NCI-H2081 treated with DMSO at 0.1 percent for 48 hours (cell line): ENCODE measurements around the gene LETM1.

Experiments
- DNase-seq: peaks from one replicate; lab custom pipeline; 2025; lab: John Stamatoyannopoulos, UW

The LETM1 gene

DNA sequence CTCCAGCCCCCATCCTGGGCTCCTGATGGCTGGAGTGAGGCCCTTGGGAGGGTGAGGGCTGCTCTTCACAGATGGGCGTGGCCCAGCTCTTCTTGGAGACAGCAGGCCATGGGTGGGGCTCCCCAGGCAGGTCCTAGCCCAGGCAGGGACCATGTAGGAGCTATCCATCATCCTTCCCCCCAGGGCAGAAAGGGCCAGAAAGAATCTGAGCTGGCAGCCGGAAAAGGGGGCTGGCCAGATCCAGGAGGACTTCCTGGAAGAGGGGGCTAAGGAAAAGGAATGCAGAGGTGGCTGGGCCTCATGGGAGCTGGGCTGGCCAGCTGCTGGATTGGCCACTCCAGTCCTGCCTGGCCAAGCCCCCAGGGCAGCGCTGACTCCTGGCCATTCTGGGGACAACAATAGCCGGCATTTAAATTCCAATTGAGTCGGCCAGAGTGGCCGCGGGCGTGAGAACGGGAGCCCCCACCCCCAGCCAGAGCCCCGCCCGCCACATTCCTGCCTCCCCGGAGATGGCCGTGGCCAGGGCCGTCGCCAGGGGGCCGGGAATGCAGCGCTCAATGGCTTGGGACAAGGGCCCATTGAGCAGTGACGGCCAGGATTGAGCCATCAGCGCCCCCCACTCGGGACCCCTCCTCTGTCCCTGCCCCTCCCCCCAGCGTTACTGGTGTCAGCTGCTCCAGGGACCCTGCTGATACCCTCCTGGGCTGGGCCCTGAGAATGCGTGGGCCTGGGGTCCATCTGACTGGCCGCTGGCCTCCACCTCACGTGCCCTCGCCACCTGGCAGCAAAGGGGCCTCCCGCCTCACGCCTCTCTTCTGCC, 77.9 kb downstream of the LETM1 start:
- no peak for DNase-seq

DNA sequence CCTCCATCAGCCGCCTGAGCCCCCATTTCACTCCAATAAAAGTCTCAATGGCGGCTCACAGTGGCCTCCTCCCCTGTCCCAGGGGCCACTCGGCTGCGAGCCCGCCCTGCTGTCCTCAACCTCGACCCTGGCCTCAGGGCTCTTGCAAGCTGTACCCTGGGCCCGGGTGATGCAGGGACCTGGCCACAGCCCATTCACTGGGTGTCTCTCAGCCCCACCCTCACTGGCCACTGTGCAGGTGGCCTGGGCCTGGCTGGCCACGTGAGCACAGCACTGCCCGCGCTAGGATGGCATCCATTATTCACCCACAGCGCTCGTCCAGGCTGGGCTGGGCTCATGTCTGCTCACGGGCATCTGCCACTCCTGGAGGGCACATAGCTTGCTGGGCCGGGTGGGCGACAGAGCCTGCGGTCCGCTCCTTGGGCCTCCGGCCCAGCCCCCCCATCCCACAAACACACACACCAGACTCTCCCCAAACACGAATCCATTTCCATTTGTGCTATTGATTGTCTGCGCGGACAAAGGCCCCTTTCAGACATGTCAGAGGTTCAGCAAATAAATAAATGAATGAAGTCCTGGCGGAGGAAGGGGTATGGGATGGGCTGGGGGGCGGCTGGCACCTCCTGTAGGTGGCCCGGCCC, 79.3 kb downstream of the LETM1 start:
- DNase-seq = no peak

DNA sequence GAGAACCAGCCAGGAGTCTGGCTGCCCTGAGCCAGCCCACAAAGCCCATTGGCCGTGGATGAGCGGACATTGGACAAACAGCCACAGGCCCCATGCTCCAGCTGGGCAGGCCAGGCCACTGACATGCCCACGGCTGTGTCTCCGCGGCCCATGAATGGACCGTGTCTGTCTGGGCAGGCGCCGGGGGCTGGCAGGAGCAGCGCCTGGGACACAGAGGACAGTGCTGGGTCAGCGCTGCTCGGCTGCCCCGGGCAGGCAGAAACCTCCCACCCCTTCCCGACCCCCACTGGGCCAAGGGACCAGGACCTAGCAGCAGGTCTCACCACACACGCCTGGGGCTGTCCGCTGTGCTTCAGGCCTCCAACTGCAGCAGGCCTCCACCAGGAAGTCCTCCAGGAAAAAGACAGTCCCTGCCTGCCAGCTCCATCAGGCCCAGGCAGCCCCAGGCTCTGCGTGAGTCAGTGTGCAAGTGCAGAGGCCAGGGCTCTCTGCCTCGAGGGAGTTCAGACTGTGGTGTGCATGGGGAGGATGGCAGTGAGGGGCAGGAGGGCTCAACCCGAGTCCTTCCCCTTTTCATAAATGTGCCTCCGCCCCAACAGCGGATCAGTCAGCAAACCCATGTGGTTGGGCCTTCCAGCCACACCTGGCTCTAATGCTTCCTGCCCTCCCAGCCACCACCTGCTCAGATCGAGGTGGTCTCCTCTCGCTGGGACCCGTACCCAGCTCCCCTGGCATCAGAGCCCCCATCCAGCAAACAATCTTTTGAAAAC, 80.0 kb downstream of the LETM1 start:
- no peak for DNase-seq

DNA sequence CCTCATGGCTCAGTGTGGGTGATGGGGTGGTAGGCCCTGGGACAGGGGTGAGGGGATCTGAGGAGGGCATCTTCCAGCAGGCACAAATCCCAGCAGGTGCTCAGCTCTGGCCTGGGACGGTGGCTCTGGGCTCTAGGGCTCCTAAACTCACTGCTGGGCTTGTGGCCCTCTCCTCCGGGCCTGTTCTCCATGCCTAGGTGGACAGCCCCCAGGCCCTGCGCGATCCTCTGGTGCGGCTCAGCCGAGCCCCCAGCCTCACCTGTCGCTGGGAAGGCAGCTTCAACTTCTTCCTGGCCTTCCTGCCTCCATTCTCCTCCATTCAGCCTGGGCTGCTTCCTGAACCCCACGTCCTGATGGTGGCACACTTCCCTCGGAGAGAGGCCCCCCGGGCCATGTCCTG, 82.2 kb downstream of the LETM1 start:
- no peak for DNase-seq

DNA sequence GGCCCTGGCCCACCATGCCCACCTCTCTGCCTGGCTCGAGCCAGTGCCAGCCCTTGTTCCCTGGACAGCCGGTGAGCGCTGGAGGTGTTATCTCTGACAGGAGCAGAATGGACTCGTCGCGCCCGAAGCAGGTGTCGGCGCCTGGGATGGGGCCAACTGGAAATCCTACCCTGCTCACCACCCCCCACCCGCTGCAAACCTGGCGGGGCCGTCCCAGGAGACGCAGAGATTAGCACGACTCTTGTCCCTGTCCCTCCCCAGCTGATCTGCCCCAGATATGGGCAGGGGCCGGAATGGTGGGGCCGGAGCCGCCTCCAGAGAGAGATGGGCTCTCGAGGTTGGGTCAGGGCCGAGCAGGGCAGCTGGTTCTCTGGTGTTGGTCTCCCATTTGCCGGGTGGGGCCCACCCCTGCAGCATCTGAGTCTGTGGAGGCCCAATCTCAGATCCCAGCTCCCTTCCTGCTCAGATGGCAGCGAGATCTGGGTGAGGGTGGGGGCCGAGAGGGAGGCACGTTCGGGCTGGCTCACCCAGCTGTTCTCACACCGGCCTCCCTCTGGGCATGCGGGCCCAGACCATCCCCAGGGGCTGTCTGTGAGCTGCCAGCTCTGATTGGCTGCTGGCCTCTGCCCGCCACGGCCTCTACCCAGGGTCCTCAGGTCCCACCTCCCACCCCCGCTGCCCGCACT, 83.0 kb downstream of the LETM1 start:
- no peak for DNase-seq

DNA sequence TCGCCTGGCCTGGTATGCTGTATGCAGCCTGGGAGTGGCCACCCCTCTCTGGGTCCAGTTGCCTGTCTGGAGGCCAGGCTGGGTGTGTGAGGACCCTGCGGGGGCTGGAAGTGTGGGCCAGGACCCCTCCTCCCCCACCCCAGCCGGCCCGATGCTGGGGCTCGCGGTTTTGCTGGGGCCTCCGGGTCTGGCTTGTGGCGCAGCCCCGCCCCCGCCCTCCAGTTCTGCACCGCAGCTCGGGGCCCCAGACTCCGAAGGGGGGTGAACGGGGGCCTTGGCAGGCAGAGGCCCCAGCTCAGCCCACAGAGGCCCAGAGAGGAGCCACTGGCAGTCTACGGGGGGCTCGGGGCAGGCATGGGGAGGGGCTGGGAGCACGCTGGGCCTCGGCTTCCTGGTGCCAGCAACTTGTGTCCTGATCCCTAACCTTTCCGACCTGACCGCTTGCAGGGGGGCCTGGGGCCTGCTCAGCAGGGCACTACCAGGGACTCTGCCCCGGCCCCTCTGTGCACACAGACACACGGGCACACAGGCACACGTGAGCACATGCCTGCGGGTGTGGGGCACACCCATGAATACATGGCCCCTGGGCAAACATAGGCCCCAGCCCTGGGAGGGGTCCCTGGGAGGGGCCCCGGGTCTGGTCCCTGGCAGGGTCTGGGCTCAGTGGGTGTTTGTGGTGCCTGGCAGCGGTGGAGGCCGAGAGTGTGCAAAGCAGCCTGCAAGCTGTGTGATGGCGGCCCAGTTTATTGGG, 84.2 kb downstream of the LETM1 start:
- DNase-seq = no peak

DNA sequence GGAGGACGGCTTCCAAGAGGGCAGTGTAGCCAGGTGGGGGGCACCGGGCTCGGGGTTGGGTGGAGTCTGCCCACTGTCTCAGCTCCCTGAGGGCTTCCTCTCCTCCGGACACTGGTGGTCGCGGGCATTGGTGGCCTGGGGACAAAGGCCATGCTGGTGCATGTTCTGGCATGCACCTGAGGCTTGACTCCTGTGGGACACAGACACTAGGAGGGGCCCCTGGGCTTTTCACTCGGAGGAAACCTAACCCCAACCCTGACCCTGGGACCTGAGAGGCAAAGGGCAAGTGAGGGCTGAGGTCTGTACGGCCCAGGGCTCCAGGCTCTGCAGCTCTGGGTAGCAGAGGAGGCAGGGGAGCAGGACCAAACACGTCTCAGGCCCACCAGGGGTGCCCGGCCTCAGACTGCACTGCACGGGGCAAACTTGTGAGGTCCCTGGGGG, 85.1 kb downstream of the LETM1 start:
- DNase-seq = no peak

DNA sequence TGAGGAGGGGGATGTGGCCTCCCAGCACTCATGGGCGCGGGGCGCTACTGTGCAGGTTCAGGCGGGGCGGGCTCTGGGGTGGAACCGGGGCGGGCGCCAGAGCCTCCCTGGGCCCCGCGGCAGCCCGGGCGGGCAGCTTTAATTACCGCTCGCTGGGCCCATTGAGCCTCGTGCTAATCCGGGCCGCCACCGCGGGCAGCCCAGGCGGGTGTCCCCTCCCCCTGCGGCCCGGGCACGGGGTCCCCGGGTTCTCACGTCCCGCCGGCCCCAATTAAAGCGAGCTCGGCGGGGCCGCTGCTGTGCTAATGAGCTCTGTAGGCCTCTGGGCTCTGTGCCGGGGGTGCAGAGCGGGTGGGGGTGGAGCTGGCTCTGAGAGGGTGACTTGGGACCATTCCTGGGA, 85.7 kb downstream of the LETM1 start:
- no peak for DNase-seq

DNA sequence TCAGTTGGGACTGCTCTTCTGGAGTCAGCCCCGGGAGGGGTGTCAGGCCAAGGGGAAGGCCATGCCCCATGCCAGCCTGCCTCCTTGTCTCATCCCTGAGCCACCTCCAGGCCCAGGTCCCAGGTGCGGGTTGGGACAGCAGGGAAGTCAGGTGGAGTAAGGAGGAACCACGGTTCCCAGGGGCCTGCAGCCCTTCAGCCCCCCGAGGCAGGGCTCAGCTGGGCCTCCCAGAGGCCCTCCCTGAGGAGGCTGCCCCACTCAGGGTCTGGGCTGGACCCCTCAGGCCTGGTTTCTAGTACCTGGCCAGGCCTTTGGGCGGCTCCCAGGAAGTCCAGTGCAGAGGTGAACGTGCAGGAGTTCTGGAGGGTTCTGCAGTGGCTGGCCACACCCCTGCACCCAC, 86.3 kb downstream of the LETM1 start:
- no peak for DNase-seq

DNA sequence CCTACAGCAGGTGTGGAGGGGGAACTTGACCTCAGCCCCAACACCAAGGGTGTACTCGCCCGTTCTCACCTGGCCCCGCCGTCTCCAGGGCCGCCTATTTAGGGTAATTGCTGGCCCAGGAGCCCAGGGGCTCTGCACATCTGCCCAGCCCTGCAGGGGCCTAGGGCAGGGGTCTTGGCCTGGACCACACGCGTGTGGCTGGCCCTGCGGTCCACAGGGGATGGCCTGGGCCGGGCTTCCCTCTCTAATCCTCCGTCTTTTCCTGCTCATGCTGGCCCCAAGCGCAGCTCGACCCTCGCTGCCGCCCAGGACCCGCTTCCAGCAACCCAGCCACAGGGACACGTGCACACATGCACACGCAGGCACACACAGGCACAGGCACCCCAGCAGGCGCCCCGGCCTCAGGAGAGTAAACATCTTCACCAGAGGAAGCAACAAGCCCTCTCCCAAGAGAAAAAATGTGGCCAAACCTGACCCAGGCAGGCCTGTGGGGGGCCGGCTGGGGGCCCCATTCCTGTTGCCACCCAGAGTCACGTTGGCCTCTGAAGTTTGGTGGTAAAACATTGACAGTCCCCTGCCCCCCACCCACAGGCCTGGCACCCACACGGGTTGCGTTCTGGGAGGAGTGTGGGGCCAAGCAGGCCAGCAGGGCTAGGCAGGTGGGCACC, 87.5 kb downstream of the LETM1 start:
- DNase-seq = no peak

DNA sequence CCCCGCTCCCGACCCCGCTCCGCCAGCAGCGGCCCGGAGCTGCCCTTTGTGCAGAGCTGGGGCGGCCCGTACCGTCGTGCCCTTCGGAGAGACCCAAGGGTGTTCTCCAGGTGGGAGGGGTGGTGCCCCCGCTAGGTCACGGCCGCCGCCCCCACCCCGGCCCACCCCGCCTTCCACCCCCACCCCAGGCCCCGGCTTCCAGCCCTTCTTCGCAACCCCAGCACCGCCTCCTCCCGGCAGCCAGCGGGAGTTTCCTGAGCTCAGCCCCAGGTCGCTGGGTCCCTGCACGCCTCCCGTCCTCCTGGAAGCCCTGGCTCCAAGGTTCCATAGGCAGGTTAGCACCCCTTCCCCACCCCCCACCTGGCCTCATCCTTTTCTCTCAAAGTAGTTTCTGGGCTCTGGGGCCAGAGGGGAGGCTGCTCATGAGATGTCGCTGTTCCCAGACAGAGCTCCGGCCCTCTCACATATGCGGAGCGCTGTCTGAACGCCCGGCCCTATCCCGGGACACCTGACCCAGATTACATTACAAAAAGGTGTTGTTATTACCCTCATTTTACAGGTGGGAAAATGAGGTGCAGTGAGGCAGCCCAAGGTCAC, 88.1 kb downstream of the LETM1 start:
- DNase-seq = no peak

DNA sequence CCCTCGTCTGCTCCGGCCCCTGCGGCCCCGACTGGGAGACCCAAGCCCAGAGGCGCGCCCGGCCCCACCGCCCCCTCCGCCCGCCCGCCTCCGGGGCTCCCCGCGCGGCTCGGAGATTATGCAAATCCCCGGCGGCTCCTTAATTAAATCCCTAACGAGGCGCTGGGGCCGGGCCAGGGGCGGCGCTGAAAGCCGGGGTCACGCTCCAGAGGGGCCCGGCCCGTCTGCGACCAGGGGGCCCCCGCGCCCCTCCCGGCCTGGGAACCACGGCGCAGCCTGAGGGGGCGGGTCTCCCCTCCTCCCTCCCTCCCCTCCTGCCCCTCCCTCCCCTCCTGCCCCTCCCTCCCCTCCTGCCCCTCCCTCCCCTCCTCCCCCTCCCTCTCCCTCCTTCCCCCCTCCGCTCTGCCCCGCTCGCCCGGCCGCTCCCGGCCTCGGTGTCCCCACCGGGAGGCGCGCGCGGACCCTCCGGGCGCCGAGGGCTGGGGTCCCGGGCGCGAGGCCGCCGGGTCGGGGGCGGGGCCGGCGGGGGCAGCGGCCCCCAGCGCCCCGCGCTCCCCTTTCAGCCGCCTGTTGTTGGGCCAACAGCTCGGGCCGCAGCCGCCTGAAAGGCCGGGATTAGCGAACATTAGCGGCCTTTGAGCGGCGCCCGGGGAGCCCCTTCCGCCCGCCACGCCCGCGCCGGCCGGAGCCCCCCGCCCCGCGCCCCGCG, 88.7 kb downstream of the LETM1 start:
- DNase-seq = no peak

DNA sequence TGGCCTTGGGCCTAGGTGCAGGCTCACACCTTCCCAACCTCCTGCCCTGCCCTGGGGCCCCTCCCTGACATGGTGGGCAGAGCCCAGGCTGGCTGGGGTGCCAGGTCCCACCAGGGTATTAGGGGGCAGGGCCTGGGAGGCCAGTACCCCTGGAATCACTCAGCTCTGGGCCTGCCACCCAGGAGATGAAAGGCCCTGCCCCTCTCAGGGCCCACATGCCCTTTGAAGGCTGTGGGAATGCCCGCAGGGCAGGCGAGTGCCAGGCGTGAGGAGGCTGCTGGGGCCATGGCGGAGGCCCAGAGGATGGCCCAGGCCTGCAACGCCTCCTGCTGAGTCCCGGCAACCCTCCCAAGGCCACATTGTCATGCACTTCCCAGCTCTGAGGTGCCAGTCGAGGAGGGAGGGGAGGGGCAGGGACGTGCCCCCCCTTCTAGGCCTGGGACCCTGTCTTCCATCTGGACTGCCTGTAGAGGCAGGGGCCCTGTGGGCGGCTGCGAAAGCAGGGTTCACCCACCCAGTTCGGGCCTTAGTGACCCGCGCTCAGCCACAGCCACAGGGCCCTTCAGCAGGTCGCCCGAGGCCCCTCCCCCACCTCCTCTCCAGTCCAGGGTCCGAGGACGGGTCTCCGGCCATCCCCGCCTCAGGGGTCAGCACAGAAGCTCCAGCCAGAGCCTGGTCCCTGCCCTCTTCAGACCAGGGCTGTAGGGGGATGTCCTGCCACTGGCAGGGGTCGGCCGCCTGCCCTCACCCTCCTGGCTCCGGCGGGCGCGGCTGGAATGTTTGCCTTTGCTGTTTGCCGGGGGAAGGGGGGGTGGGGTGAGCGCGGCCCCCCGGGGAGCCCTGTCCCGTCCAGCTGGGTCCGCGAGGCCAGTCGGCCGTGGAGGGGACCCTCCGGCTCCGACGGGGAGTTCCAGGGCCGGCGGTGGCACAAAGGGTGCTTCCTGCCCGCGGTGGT, 89.6 kb downstream of the LETM1 start:
- no peak for DNase-seq

DNA sequence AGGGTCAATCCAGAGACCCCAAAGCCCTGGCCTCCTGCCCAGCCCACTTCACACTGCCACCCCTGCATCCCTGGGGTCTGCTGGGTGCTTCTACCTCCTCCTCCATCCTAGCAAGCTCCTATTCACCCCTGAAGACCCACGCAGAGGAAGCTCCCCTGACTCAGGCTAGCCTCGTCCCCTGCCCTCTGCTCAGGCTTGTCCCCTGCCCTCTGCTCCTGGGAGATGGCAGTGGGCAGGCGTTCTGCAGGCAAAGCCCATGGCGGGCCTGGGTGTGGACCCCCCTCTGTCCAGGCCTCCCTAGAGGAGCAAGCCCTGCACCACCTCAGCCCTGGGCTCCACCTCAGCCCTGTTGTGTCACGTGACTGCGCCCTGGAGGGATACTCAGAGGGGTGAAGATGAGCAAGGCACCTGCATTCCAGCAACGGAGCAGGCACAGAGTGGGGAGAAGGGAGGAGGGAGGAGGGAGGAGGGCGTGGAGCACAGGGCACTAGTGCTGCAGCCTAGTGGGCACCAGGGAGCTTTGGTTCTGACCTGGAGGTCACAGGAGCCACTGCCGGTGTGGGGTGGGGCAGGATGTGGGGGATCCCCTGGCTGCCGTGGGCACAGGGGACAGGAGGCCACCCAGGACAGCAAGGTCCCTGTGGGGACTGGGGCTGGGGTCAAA, 90.4 kb downstream of the LETM1 start:
- no peak for DNase-seq

DNA sequence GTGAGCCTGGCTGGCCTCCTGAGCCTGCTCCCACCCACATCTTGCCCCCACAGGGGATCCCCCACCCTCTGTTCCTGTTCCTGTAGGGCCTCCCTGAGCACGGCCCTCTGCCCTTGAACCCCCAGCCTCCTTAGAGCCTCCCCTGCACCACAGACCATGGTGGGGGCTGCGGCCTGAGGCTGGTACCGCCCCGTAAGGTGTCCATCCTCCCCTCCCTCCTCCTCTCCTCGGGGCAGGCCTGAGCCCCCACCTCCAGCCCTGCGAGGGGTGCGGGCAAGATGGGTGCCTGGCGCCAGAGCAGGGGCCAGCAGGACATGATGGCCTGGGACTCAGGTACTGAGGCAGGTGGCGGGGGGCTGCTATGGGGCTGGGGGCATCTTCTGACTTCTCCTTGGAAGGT, 91.3 kb downstream of the LETM1 start:
- DNase-seq = no peak

DNA sequence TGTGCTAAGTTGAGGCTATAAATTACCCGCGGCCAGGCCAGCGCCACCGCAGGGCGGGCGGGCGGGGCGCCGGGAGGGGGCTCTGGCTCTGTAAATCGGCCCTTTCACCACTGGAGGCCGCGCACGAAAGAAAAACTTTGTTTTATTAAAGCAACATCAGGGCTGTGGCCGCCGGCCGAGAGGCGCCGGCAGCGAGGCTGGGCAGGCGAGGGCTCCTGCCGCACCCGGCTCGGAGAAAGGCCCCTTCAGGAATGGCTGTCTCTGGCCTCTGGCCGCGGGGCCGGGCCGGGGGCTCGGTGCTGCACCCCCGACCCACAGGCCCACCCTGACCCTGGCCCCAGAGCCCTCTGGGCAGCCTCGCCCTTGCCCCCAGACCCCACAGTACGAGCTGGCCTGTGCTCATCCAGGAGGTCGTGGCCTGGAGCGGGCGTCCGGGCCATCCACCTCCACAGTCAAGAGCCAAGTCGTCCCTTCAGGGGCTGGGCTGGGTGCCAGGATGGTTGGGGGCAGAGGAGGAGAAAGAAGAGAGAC, 92.3 kb downstream of the LETM1 start:
- no peak for DNase-seq

DNA sequence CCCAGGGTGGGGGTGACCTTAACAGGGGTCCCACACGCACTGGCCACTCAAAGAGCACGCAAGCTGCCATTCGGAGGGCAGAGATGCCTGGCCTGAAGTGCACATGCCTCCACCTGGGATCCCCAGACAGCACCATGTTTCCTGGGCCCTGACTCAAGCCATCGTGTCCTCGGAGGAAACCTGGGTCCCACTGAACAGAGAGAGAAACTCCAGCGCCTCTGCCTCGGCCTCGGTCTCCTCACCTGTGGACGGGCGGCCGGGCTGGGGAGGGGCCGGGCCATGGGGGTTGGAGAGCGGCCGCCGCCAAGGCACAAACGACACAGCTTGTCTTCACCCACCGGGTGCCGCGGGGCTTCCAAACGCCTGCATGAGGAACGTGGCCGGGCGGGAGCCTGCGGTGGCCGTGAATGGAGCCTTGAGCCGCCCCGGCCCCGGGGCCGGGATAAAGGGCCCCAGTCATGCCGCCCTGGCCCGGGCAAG, 92.8 kb downstream of the LETM1 start:
- DNase-seq = no peak
